Subcutaneous adipose tissue (tissue), 4 donors: ENCODE data around the gene RPL41. TPM values are rescaled to one million over a fixed set of nuclear protein-coding genes. Genes with fewer than 3 reads are reported as not detected.

Experiments used
- CTCF ChIP-seq: fragments of 450-650 bp; IDR thresholded peaks from one replicate; pipeline ENCODE4 v1.5.1; 2016; ENCODE audit warnings: low read depth, mild to moderate bottlenecking, control low read depth, antibody characterized with exemption, moderate library complexity
- total RNA-seq, 4 donors: library from RNA; depleted of rRNA; stranded (reverse); fragments of >200 nt; gene quantifications; one replicate each; pipeline ENCODE4 v1.1.0, GENCODE V29; 2016

The RPL41 gene
- total RNA-seq, 4 donors from 2014 or later, result 2,735 to 3,575 (median 3,131) TPM

- TF ChIP-seq CTCF, result no peak
Measured at GRCh38 chr12:56129942-56130495, 13.6 kb downstream of the RPL41 start.

GRCh38 chr12:56130876-56131275, 14.4 kb downstream of the RPL41 start:
- no peak for TF ChIP-seq CTCF

GRCh38 chr12:56134897-56135296, 18.5 kb downstream of the RPL41 start:
- TF ChIP-seq CTCF, result no peak

GRCh38 chr12:56137853-56138571, 21.6 kb downstream of the RPL41 start:
- TF ChIP-seq CTCF, result no peak

- no peak for TF ChIP-seq CTCF
Measured at GRCh38 chr12:56141946-56142784, 25.7 kb downstream of the RPL41 start.

- no peak for TF ChIP-seq CTCF
Measured at GRCh38 chr12:56143217-56143616, 26.8 kb downstream of the RPL41 start.

- TF ChIP-seq CTCF, result no peak
Measured at GRCh38 chr12:56143870-56144269, 27.4 kb downstream of the RPL41 start.
